ENCODE results near the gene CORO7. TPM values are rescaled to one million over a fixed set of nuclear protein-coding genes. Genes with fewer than 3 reads are reported as not detected.

Gene CORO7
- total RNA-seq, 4 donors from 2014 or later = 5.7 to 15.3 (median 7.2) TPM

DNA sequence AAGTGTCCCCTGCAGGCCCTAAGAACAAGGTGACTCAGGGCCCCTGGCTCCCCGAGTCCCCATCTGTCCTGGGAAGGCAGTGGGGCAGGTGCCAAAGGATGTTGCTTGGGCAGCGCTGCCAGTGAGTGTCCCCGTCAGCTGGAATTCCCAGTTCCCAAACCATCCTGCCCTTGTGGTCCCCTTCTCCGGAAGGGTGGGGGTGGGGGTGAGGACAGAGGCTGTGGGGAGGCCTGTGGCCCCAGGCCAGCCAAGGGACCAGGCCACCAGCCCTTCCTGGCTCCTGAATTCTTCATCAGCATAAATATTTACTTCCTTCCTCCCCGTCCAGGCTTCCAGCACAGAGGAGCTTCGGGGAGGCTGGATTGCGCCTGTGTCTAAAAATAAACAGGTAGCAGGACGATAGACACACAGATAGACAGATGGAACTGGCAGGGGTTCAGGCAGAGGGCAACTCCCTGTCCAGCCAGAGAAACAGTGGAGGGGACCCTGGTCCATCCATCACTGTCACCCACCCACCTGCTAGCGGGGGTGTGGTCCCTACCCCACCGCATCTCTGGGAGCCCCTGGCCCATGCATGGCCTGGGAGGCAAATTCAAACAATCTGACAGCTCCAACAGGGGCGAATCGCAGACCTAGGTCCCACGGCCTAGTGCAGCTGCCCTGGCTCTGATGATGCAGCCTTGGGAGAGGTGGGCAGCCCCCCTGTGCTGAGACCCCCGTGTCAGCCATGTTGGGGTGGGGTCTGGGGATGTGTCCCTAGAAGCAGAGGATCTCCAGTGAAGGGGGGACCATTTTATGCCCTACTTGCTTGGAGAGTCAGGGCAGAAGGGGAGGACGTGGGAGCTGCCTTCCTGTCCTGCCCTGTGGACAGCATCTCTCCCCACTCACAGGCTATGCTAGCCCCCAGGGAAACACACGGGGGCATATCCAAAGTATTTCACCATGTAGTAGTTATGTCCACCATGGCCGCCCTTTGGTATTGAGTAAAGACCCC is 87.3 kb downstream of the CORO7 start:
- Histone ChIP-seq H3K27ac (peak overlapping the region; percentile 68 to 74 (median 72)), H3K9me3 (no peaks in the 10 kb centered on the region), H3K4me1 (peaks cover 28 to 29% of the 10 kb centered on the region in 2 donors), H3K36me3 (no peaks in the 10 kb centered on the region), H3K27me3 (no peaks in the 10 kb centered on the region), H3K4me3 (peak overlapping the region in 3 of 4 donors; percentile 55 to 59 (median 56))
- intact Hi-C loops (cut with DNase I; ENCODE audit: low total_unique reads) = loop anchor here (5.0 kb wide), 1 partner anchor 57 kb away; the partner anchor contains the start of gene TFAP4
- no peak for TF ChIP-seq POLR2A (IDR thresholded peaks at IDR 0.05)
- TF ChIP-seq, protein P1, sequence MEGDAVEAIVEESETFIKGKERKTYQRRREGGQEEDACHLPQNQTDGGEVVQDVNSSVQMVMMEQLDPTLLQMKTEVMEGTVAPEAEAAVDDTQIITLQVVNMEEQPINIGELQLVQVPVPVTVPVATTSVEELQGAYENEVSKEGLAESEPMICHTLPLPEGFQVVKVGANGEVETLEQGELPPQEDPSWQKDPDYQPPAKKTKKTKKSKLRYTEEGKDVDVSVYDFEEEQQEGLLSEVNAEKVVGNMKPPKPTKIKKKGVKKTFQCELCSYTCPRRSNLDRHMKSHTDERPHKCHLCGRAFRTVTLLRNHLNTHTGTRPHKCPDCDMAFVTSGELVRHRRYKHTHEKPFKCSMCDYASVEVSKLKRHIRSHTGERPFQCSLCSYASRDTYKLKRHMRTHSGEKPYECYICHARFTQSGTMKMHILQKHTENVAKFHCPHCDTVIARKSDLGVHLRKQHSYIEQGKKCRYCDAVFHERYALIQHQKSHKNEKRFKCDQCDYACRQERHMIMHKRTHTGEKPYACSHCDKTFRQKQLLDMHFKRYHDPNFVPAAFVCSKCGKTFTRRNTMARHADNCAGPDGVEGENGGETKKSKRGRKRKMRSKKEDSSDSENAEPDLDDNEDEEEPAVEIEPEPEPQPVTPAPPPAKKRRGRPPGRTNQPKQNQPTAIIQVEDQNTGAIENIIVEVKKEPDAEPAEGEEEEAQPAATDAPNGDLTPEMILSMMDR (IDR thresholded peaks at IDR 0.05 in 4 of 5, conservative IDR thresholded peaks at IDR 0.05 in 1 of 5) = no peak
- in situ Hi-C loops (cut with MboI; ENCODE audit: low sequenced_read_pairs in 4 of 4) = loop anchor here in 1 of 4 donors (25.0 kb wide), 1 partner anchor 142 kb away; no protein-coding TSS in a partner anchor
- ATAC-seq (peak; percentile 9 to 10), DNase-seq (no peak)

DNA sequence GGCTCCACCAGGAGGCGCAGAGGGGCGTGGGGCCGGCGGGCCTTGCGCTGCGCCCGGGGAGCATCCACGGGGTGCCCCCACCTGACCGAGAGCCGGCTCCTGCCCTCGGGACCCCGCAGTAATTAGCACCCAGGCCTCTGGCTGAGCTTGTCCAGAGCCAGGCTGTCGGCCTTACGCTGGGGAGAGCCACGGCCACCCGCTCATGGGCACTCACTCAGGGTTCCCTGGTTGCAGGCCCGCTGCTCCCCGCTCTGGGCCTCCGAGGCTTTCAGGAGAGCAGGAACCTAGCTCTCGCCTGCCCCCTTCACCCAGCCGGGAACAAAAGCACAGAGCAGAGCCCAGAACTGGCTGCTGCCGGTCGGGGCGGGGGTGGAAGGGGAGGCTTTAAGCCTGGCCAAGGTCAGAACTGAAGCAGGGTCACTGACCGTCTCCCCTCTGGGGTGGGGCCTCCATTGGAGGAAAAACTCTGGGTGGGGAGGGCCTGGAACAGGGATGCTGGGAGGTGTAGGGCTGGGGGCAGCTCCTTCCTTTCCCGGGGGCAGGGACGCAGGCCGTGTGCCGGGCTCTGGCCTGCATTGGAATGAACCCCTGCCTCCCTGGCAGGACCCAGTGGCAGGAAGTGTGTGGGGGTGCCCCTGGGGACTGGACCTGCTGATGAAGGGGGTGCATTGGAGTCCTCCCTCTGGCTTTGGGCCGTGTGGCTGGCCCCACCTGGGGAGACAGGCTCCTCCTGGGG is 88.2 kb downstream of the CORO7 start:
- peak; percentile 37 to 62 for ATAC-seq
- peaks cover 33 to 36% of the 10 kb centered on the region in 2 donors for H3K4me1 ChIP-seq
- in situ Hi-C loops (cut with MboI; ENCODE audit: low sequenced_read_pairs in 4 of 4) = loop anchor here in 1 of 4 donors (25.0 kb wide), 1 partner anchor 141 kb away; no protein-coding TSS in a partner anchor

DNA sequence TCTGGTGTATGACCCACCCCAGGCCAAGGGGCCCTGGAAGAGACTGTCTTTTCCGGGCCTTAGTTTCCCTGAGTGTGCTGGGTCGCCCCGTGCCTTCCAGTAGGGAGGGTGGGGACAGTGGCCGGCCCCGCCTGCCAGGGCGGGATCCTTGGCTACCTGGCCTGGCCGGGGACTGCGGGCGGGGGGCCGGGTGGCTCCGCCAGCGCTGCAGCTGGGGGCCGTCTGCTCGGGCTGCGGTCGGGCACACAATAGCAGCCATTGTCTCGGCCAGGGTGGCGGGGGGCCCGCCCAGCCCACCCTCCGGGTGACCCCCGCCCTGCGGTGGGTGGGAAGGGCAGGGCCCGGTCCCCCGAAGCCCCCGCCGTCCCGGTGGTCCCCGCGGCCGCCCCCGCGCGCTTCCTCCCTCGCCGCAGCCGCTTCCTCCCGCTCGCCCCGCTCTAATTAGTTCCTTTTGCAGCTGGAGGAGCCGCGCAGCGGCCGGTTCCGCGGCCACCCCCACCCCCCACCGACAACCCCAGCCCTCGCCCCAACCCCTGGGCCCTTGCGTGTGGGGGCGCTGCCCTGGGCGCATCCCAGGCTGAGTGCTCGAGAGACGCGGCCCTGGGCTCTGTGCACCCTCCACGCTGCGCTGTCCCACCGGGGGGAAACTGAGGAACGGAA is 88.9 kb downstream of the CORO7 start:
- H3K27me3 ChIP-seq = no peaks in the 10 kb centered on the region
- H3K4me1 ChIP-seq = peaks cover 33 to 42% of the 10 kb centered on the region in 2 donors
- TF ChIP-seq, protein P1 (IDR thresholded peaks at IDR 0.05 in 4 of 5, conservative IDR thresholded peaks at IDR 0.05 in 1 of 5) = no peak
- no peak for TF ChIP-seq POLR2A (IDR thresholded peaks at IDR 0.05)
- ATAC-seq (no peak), DNase-seq (no peak)
- H3K9me3 ChIP-seq = no peaks in the 10 kb centered on the region
- intact Hi-C loops (cut with DNase I; ENCODE audit: low total_unique reads) = loop anchor here (5.0 kb wide), 1 partner anchor 55 kb away; the partner anchor contains the start of gene TFAP4
- no peaks in the 10 kb centered on the region for H3K36me3 ChIP-seq
- in situ Hi-C loops (cut with MboI; ENCODE audit: low sequenced_read_pairs in 4 of 4) = loop anchor here in 1 of 4 donors (25.0 kb wide), 1 partner anchor 140 kb away; no protein-coding TSS in a partner anchor
- H3K4me3 ChIP-seq = peak overlapping the region; percentile 49 to 59 (median 56)
- peak overlapping the region; percentile 68 to 74 (median 72) for H3K27ac ChIP-seq

More for the DNA sequence above, 88.2 kb downstream of the CORO7 start:
- TF ChIP-seq, protein P1 (IDR thresholded peaks at IDR 0.05 in 4 of 5, conservative IDR thresholded peaks at IDR 0.05 in 1 of 5) = peak; percentile 36 to 65 (median 51)
- no peak for TF ChIP-seq POLR2A (IDR thresholded peaks at IDR 0.05)
- Histone ChIP-seq H3K27me3 (no peaks in the 10 kb centered on the region), H3K27ac (peak overlapping the region; percentile 68 to 74 (median 72)), H3K4me3 (peak overlapping the region; percentile 49 to 59 (median 56)), H3K36me3 (no peaks in the 10 kb centered on the region), H3K9me3 (no peaks in the 10 kb centered on the region)
- DNase-seq = peak; percentile 40 to 52
- intact Hi-C loops (cut with DNase I; ENCODE audit: low total_unique reads) = loop anchor here (5.0 kb wide), 1 partner anchor 56 kb away; the partner anchor contains the start of gene TFAP4

DNA sequence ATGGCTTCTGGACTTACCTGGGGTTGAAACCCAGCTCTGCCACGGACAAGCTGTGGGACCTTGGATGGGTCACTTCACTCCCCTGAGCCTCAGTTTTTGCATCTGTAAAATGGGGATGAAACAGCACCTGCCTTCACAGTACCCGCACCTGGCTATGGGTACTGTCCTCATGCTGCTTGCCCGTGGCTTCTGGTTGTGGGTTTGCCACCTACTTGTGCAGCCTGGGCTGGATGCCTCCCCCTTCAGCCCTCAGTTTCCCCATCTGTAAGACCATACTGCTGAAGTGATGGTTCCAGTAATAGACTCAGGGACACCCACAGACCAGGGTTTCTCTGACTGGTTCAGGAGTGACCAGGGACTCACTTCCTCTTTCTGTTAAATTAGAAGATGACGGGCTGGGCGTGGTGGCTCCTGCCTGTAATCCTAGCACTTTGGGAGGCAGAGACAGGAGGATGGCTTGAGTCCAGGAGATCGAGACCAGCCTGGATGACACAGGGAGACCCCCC is 91.1 kb downstream of the CORO7 start:
- Histone ChIP-seq H3K4me1 (peaks cover 32 to 43% of the 10 kb centered on the region in 2 donors), H3K27ac (peak overlapping the region; percentile 61 to 80 (median 74)), H3K27me3 (no peaks in the 10 kb centered on the region), H3K36me3 (no peaks in the 10 kb centered on the region), H3K9me3 (no peaks in the 10 kb centered on the region), H3K4me3 (no peak overlapping the region)
- ATAC-seq (no peak), DNase-seq (no peak)
- no peak for TF ChIP-seq POLR2A (IDR thresholded peaks at IDR 0.05)
- TF ChIP-seq, protein P1 (IDR thresholded peaks at IDR 0.05 in 4 of 5, conservative IDR thresholded peaks at IDR 0.05 in 1 of 5) = no peak
- in situ Hi-C loops (cut with MboI; ENCODE audit: low sequenced_read_pairs in 4 of 4) = loop anchor here in 1 of 4 donors (25.0 kb wide), 1 partner anchor 138 kb away; no protein-coding TSS in a partner anchor
- intact Hi-C loops (cut with DNase I; ENCODE audit: low total_unique reads) = loop anchor here (5.0 kb wide), 1 partner anchor 53 kb away; the partner anchor contains the start of gene TFAP4
